HG03097 (cell line): Measurements from ENCODE around the gene BTD.

Experiments
- ATAC-seq: cut with Tn5 transposase; IDR thresholded peaks from one replicate; pipeline ENCODE4 v1.9.1; 2021; ENCODE audit not compliant: unreplicated experiment, low FRiP score

The BTD gene

GRCh38 chr3:15635121-15635661, 33.6 kb downstream of the BTD start:
- no peak for ATAC-seq

GRCh38 chr3:15636028-15636709, 34.6 kb downstream of the BTD start:
- ATAC-seq: no peak

GRCh38 chr3:15637131-15637951, 35.8 kb downstream of the BTD start:
- ATAC-seq: peak; percentile 37

GRCh38 chr3:15638193-15638890, 36.8 kb downstream of the BTD start:
- no peak for ATAC-seq

GRCh38 chr3:15638891-15639262, 37.3 kb downstream of the BTD start:
- ATAC-seq: no peak

- ATAC-seq: no peak
These were observed 43.7 kb downstream of the BTD start for GRCh38 chr3:15645246-15645645.

- no peak for ATAC-seq
These were observed 44.4 kb downstream of the BTD start for GRCh38 chr3:15645740-15646501.

- no peak for ATAC-seq
These were observed 45.4 kb downstream of the BTD start for GRCh38 chr3:15646851-15647511.

- peak; percentile 87 for ATAC-seq
These were observed 46.1 kb downstream of the BTD start for GRCh38 chr3:15647611-15648167.

- ATAC-seq: no peak
These were observed 47.8 kb downstream of the BTD start for GRCh38 chr3:15649341-15649740.

GRCh38 chr3:15649858-15650257, 48.3 kb downstream of the BTD start:
- ATAC-seq: no peak

GRCh38 chr3:15651396-15651795, 49.9 kb downstream of the BTD start:
- no peak for ATAC-seq

- no peak for ATAC-seq
These were observed 51.8 kb downstream of the BTD start for GRCh38 chr3:15653321-15653720.

- ATAC-seq: no peak
These were observed 52.6 kb downstream of the BTD start for GRCh38 chr3:15654127-15654526.

GRCh38 chr3:15654891-15655290, 53.3 kb downstream of the BTD start:
- ATAC-seq: no peak

- ATAC-seq: no peak
These were observed 54.8 kb downstream of the BTD start for GRCh38 chr3:15656342-15656741.

- ATAC-seq: no peak
These were observed 55.5 kb downstream of the BTD start for GRCh38 chr3:15657016-15657415.

- ATAC-seq: no peak
These were observed 57.9 kb downstream of the BTD start for GRCh38 chr3:15659254-15659975.
